Lower lobe of right lung (tissue), 2 donors: ENCODE results near the gene ZNF419. TPM values are rescaled to one million over a fixed set of nuclear protein-coding genes. Genes with fewer than 3 reads are reported as not detected.
"Not testable (repeated sequence)": the region's sequence is repeated elsewhere in the genome, so short reads cannot be mapped to it uniquely, and the experiment has no call there.

Source experiments
- ATAC-seq, 2 donors: fragments of 200-7000 bp; cut with Tn5 transposase; one replicate each; pipeline ENCODE4 v1.9.1; 2020 to 2022; ENCODE audit warnings: mild to moderate bottlenecking in 2 of 2, moderate library complexity in 2 of 2
- DNase-seq: peaks from one replicate; pipeline ENCODE4 v3.0.0-alpha.2; 2020
- H3K27ac ChIP-seq: fragments of 200-600 bp; one replicate; pipeline ENCODE4 v1.8.0; 2022
- H3K27me3 ChIP-seq: fragments of 200-600 bp; one replicate; pipeline ENCODE4 v1.8.0; 2022; ENCODE audit warnings: low read depth
- H3K36me3 ChIP-seq: fragments of 200-600 bp; one replicate; pipeline ENCODE4 v1.8.0; 2022; ENCODE audit warnings: mild to moderate bottlenecking
- H3K4me1 ChIP-seq: fragments of 200-600 bp; one replicate; pipeline ENCODE4 v1.8.0; 2022
- H3K4me3 ChIP-seq: fragments of 200-600 bp; one replicate; pipeline ENCODE4 v1.8.0; 2022; ENCODE audit warnings: mild to moderate bottlenecking
- H3K9me3 ChIP-seq: fragments of 200-600 bp; one replicate; pipeline ENCODE4 v1.8.0; 2022
- CTCF ChIP-seq: fragments of 200-600 bp; IDR thresholded peaks from one replicate; pipeline ENCODE4 v1.8.0; 2022; ENCODE audit warnings: antibody characterized with exemption, mild to moderate bottlenecking
- intact Hi-C: fragments of 100-400 bp; cut with DNase I; formaldehyde crosslinking; loops from one replicate; pipeline ENCODE4 v1.11.0; 2022
- total RNA-seq: library from RNA; stranded (reverse); fragmentation: NEBNext Ultra II Directional; extraction: Animal tissue kit (Norgen Biotek cat#: 25700); gene quantifications from one replicate; pipeline ENCODE4 v1.2.1, GENCODE V29; 2021
- donor health status: DM: no; HTN: yes; CAD: no; lungs with severe emphysema.

Gene ZNF419
- total RNA-seq, 1 donor from 2014 or later = 12.9 TPM

- ATAC-seq (no peak), DNase-seq (no peak)
- no peak overlapping the region for H3K27ac ChIP-seq
- H3K4me3 ChIP-seq = no peak overlapping the region
- intact Hi-C loops = no loop called here
- H3K27me3 ChIP-seq = no peaks in the 10 kb centered on the region
- peaks cover 69% of the 10 kb centered on the region for H3K9me3 ChIP-seq
- TF ChIP-seq CTCF = no peak
- H3K36me3 ChIP-seq = no peaks in the 10 kb centered on the region
- no peaks in the 10 kb centered on the region for H3K4me1 ChIP-seq
These were observed 35.2 kb upstream of the ZNF419 start for GRCh38 chr19:57452307-57452706.

DNA sequence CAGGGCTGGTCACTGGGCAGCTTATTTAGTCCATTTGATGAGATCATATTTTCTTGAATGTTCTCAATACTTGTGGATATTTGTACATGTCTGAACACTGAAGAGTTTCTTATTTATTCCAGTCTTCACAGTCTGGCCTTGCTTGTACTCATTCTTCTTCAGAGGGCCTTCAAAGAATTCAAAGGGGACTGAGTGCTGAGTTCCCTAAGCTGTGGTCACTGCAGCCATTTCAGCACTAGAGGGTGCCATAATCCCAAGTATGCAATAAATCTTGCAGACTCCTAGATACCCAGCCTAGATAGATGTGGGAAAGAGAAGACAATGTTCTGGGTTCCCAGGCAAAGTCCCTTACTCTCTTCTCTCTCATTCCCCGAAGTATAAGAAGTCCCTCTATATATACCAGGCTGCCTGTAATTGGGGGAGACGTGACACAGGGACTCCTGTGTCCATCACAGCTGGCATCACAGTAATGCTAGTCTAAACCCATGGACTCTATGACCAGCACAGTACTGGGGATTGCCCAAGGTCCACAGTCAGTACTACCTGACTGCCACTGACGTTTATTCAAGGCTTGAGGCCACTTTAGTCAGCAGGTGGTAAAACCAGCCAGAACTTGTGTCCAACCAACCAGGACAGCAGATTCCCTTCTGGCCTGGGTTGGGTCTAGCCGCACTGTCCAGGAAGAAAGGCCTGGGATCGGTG lies 21.7 kb upstream of the ZNF419 start:
- H3K9me3 ChIP-seq = peaks cover 82% of the 10 kb centered on the region
- ATAC-seq (no peak), DNase-seq (no peak)
- H3K36me3 ChIP-seq = no peaks in the 10 kb centered on the region
- no peak overlapping the region for H3K4me3 ChIP-seq
- intact Hi-C loops = no loop called here
- TF ChIP-seq CTCF = peak; percentile 23
- no peaks in the 10 kb centered on the region for H3K27me3 ChIP-seq
- H3K27ac ChIP-seq = no peak overlapping the region
- H3K4me1 ChIP-seq = no peaks in the 10 kb centered on the region

DNA sequence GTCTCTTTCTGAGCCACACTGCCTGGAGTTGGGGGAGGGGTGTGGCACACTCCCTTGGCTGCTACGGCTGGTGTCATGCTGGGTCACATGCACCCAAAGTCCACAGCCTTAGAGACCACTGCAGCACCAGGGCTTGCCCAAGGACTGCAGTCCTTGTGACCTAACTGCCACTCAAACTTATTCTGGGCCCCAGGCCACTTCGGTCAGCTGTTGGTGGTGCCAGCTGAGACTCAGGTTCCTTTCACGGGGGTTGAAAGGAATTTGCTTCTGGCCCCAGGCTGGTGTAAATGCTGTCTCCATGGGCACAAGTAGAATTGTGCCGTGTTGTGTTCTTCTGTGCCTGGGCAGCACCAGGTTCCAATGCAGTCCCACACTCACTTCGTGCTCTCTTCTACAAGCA lies 21.1 kb upstream of the ZNF419 start:
- H3K4me3 ChIP-seq = no peak overlapping the region
- TF ChIP-seq CTCF = no peak

GRCh38 chr19:57473646-57474045 lies 13.9 kb upstream of the ZNF419 start:
- H3K27ac ChIP-seq = no peak overlapping the region
- TF ChIP-seq CTCF = no peak
- ATAC-seq = no peak
- H3K9me3 ChIP-seq = peaks cover 84% of the 10 kb centered on the region
- H3K36me3 ChIP-seq = peaks cover 16% of the 10 kb centered on the region
- DNase-seq = no peak
- H3K4me3 ChIP-seq = no peak overlapping the region
- H3K4me1 ChIP-seq = peaks cover 8% of the 10 kb centered on the region
- intact Hi-C loops = no loop called here
- H3K27me3 ChIP-seq = no peaks in the 10 kb centered on the region

More for the DNA sequence above, 21.1 kb upstream of the ZNF419 start:
- no peaks in the 10 kb centered on the region for H3K27me3 ChIP-seq
- no peak for ATAC-seq
- H3K36me3 ChIP-seq = no peaks in the 10 kb centered on the region
- H3K27ac ChIP-seq = no peak overlapping the region
- DNase-seq = no peak
- peaks cover 88% of the 10 kb centered on the region for H3K9me3 ChIP-seq
- intact Hi-C loops = no loop called here
- H3K4me1 ChIP-seq = no peaks in the 10 kb centered on the region

GRCh38 chr19:57477191-57478008 lies 10.2 kb upstream of the ZNF419 start, which contains the start of gene ZNF772:
ZNF772 (minus strand) TSS chr19:57477566; CDS start chr19:57477309, 257 bp downstream.
- Histone ChIP-seq H3K27me3 (no peaks in the 10 kb centered on the region), H3K4me1 (peaks cover 8% of the 10 kb centered on the region), H3K27ac (peak within 1 kb of the TSS; percentile 84), H3K9me3 (peaks cover 53% of the 10 kb centered on the region), H3K36me3 (peaks cover 16% of the 10 kb centered on the region), H3K4me3 (peak within 1 kb of the TSS; percentile 80)
- intact Hi-C loops = no loop called here
- TF ChIP-seq CTCF = peak; percentile 58
- DNase-seq = peak; percentile 89
- ATAC-seq = peak; percentile 98 to 100

- intact Hi-C loops, H3K27me3 ChIP-seq, DNase-seq, H3K27ac ChIP-seq, H3K4me3 ChIP-seq, H3K9me3 ChIP-seq, H3K4me1 ChIP-seq: not testable (repeated sequence)
- H3K36me3 ChIP-seq = peaks cover 28% of the 10 kb centered on the region
- peak; percentile 27 to 44 for ATAC-seq
These were observed 722 bp downstream of the ZNF419 start for GRCh38 chr19:57488299-57488644.

DNA sequence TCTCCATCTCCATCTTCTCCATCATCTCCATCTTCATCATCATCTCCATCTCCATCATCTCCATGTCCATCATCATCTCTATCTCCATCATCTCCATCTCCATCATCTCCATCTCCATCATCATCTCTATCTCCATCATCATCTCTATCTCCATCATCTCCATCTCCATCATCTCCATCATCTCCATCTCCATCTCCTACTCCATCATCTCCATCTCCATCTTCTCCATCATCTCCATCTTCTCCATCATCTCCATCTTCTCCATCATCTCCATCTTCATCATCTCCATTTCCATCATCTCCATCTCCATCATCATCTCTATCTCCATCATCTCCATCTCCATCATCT lies 11.8 kb downstream of the ZNF419 start:
- ATAC-seq, intact Hi-C loops, H3K4me3 ChIP-seq, H3K27me3 ChIP-seq, DNase-seq, H3K4me1 ChIP-seq, H3K36me3 ChIP-seq, H3K27ac ChIP-seq: not testable (repeated sequence)
- peaks cover 21% of the 10 kb centered on the region for H3K9me3 ChIP-seq

DNA sequence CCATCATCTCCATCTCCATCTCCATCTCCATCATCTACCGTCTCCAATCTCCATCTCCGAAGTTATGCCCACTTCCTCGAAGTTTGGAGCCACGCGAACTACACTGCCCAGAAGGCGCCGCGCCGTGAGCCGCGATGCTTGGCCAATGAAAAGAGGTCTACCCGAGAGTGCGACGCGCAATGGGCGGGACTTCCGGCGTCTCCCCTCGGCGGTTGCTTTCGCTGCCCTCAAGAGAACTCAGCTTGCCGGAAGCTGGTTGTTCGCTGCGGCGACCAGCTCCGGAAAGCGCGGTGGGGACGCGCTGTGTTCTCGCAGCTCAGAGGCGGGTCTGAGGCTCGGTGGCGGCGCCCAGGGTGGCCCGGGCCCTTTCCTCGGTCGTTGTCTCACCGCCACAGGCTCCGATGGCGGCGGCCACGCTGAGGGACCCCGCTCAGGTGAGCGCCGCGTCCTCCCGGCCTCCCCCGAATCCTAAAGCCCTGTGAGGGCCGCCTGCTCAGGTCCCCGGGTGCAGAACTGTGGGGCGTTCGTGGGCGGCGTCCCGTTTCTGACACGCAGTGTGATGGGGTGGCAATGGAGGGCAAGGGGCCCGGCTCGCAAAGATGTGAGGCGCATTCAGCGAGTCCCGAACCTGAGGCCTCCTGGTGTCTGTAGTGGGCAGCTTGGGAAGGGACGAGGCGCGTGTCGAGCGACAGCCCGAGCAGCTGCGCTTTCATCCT lies 12.3 kb downstream of the ZNF419 start, which contains the start of gene ZNF773:
TSS of gene ZNF773 (plus strand) at position 259 of the 716 bp plus-strand sequence. CDS start at position 402, 143 bp downstream.
- intact Hi-C loops, H3K27me3 ChIP-seq, H3K36me3 ChIP-seq, H3K4me1 ChIP-seq: not testable (repeated sequence)
- Histone ChIP-seq H3K9me3 (peaks cover 17% of the 10 kb centered on the region), H3K4me3 (peak within 1 kb of the TSS; percentile 77), H3K27ac (peak within 1 kb of the TSS; percentile 86)
- peak; percentile 100 for ATAC-seq
- peak; percentile 97 for DNase-seq
